GM18870 (cell line): ENCODE results near the gene PIAS4.

Source experiments
- ATAC-seq: cut with Tn5 transposase; IDR thresholded peaks from one replicate; pipeline ENCODE4 v1.9.1; 2021; ENCODE audit warnings: moderate library complexity; ENCODE audit not compliant: unreplicated experiment

Gene PIAS4

DNA sequence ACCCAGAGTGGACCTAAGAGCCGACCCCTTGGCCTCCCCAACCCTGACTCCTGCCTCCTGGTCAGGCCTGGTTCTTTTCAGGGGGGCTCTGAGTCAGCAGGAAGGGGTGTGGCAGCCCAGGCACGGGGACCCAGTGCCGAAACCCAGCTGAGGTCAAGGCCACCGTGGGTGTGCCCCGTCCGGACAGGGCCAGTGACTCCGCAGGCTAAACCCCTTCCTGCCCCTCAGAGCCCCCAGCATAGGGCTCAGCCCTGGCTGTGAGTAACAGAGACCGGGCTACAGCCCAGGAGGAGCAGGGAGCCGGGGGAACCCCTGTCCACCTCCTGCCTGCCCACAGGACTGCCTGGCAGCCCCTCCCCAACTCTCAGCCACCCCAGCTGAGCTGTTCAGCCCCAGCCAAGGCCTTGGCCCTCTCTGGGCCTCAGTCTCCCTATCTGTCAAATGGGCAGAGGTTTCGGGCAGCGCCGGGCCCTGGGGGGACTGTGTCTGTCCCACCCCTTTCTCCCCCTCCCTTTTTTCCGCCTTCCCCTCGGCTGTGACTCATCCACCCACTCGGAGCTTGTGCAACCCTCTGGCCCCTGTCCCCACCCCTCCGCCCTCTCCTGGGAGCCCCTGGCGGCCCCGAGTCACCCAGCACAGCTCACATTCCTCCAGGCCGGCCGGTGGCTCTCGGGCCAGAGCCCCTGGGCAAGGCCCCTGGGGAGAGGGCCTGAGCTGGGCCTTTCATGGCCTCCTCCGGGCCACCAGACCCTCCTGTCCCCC, 50.6 kb downstream of the PIAS4 start:
- no peak for ATAC-seq

DNA sequence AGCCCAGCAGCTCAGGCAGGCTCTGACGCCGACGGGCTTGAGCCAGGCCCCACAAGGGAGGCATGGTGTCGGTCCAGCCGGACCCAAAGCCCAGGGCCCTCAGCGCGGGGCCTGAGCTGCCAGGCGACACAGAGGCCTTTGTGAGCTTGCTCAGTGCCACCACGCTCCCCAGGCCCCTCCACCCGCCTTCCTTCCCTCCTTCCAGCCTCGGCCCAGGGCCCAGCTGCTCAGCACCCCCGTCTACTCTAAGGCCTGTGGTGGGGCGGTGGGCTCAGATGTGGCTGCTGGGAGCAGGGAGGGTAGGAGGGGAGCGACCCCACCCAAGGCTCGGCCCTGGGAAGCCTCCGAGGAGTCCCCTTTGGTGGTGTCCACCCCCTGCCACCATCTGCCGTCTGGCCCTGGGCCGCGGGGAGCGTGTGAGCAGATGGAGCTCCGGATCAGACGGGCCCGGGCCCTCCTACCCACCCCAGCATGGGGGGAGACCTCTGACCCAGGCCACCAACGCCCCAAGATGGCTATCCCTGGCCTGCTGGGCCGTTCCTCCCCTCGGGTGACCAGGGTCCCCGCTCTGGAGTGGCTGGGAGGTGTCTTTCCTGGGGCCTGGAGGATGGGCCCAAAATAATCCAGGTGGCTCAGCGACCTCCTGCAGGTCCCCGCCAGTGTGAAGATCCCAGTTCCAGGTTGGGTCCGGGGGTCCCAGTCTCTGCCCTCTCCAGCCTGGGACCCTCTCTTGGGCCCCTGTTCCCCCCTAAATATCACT, 51.3 kb downstream of the PIAS4 start:
- no peak for ATAC-seq

DNA sequence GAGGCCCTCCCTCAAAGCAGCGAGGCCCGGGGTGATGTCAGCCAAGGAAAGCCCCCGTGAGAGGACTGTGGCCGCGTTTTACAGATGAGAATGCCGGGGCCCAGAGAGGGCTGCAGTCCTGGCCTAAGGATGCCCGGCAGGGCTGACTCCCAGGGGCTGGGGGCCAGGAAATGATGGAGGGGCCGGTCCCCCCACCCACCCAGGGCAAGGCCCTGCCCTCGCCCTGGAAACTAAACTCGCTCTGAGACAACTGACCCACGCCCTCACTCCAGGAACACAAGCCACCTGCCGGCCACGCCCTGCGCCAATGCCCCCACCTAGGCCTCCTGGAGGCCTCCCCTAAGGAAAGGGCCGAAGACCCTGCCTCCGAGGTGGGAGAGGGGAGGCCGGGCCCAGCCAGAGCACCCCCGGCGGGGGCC, 51.9 kb downstream of the PIAS4 start:
- no peak for ATAC-seq

DNA sequence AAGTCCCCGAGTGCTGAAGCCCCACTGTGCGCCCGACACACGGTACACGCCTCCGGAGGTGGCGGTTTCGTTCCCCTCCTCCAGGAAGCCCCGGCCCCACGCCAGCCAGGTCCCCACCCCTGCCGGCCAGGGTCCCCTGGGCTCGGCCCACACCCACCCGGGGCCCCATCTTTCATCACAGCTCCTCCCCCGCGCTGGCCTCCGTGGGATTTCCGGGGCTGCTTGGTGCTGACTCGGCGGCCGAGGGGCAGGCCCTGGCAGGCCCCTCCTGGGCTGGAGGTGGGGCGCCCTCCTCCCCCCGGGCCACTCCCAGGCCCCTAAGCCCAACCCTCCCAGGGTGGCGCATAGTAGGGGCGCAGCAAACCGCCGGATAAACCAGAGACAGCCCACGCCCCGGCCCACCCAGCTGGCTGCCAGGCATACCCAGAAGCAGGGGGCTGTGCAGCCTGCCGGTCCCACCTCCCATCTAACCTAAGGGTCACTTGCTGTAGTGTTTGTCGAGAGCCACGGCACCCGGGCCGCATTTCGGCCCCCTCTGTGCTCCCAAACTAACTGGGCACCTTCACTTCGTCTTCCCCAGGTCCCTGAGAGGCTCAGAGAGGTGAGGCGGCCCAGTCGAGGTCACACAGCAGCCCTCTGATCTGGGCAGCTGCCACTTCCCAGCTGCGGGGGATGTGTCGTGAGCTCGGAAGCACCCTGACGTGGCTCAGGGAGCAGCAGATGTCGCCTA, 52.5 kb downstream of the PIAS4 start:
- ATAC-seq, result no peak

DNA sequence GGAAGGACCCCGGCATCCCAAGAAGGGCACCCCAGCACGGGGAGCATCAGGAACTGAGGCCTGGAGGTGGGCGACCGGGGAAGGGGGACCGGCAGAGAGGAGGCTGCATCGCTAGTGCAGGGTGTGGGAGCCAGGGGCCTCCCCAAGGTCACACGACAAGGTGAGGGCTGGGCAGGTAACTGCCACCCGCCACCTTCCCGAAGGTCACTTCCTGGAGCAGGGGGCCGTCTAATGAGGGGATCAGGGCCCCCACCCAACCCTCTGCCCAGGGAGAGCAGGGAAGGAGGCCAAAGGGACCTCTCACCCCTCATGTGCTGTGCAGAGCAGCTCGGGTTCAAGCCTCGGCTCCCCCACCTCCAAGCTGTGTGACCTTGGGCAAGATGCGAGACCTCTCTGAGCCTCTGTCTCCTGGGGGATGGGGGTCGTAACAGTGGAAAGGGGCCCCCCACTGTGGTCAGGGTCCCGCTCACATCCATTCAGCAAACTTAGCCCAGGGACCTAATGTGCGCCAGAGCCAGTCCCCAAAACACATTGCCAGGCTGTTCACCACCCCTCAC, 53.2 kb downstream of the PIAS4 start:
- no peak for ATAC-seq

DNA sequence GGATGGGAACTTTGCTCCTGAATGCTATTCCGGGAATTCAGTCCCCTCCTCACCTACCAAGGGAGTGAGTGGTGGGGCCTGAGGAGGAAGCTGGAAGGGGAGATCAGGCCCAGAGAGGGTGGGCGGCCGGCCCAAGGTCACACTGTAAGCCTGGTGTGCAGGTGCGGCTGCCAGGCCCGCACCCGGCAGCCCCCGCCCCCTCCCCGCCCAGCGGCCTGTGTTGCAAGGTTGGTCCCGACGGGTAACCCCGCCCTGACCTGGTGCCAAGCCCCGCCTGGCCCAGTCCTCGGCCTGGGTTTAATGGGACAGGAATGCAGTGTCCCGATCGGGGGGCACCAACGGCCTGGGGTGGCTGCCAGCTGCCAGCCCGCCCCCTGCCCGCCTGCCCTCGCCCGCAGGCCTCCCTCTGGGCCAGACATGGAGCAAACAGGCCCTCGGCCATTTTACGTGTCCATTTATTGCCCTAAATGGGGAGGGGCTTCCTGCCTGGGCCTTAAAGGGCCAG, 53.7 kb downstream of the PIAS4 start:
- no peak for ATAC-seq

DNA sequence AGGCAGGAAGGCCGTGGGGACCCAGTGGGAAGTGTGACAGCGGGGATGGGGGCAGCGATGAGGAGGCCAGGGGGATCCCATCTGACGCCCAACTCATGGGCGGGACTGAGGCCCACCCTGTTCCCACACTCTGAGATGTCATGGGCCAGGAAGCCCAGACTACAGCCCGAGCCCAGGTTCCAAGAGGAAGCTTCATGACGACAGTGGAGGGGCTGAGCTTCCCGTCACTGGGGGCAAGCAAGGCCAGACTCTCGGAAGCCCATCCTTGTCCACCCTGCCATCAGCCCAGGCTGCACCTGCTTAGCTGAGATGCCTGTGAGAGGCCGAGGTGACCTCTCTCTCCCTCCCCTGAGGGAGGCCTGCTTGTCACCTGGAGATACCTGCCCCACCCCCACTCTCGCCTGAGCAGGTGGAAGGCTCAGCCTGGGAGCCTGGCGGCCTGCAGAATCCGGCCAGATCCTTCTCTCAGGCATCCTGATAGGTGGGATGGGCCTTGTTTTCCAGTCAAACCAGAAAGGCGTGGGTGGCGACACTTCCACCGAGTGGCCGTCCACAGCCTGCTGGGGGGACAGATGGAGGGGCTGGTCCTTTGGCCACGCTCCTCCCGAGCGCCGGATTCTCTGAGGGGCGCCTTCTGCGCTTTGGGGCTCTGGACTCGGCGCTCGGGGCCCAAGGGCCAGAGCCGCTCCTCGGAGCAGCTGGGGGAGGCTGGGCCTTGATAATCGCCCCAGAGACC, 54.3 kb downstream of the PIAS4 start:
- no peak for ATAC-seq

DNA sequence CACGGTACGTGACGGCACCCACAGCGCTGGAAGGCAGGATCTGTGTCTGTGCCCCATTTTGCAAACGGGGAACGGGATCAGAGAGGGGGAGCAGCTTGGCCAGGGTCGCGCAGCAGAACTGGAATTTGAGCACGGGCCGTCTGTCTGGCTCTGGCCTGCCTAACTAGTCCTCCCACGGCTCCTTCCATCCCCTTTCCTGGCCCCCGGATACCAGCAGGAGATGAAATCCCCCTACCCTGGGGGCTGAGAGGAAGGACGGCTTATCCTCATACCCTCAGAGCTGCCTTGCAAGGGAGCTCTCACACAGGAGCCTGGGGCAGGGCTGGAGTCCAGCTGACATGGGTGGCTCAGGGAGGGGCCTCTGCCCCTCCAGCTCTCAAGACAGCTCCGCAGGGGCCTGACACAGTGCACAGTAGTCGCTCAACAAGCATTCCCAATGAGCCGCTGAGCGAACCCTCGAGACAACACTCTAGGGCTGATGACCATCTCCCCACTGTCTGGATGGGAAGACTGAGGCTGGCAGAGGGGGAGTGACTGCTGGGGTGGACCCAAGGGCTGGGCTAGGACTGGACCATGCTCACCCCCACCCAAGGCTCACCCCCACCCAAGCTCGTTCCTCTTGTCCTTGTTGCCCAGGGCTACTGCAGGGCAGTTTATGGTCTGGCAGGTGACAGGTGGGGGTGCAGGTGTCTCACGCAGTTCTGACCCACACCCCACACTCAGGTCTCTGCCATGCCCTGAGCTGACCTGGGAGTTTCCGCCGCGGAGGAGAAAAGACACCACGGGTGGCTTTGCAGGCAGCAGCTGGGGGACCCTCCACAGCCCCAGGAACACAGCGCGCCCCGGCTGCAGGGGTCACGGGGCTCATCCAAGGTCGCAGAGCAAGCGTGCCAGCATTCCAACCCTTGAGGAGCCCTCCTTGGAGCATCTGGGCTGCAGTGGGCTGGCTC, 55.2 kb downstream of the PIAS4 start:
- ATAC-seq, result no peak

DNA sequence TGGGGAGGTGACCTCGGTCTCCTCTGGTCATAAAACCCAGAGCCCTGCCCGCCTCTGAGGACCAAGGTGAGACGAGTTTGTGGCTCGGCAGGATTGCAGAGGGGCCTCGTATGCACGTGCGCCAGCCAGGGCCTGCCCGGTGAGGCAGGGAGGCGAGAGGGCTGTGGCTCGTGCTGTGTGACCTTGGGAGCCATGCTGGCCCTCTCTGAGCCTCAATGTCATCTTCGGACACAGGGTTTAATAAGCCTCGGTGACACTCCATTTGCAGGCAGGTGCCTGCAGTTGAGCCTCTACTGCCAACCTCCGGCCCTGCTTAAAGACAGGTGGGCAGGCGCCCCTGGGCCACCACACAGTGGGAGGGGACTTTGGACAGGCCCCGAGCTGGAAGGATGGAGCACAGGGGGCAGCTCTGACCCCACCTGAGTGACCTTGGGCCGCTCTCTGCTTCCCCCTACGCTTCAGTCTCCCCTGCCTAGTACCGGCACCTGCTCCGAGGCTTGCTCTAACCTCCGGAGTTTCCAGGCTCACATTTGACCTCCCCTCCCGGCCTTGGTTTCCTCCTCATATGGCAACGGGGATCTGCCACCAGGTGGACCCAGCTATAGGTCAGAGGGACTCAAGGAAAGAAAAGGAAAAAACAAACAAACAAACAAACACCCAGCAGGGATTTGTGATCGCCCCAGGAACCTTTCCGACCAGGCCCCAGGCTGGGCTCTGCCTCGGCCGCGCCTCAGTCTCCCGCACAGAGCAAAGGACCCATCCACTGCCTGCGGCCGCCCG, 56.0 kb downstream of the PIAS4 start:
- no peak for ATAC-seq

DNA sequence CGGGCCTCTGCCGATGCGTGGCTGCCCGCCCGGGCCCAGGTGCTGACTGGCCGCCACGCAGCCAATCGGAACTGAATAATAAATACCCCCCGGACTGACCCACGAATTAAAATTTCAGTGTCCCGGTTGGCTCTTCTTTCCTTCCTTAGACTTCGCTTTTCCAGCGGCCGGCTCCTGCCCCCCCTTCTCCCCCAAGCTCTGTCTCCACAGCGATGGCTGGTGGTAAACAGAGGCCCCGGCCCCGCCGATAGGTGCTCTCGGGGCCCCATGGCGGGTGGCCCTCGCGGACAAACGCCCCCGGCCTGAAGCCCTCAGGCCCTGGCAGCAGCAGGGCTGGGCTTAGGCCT, 56.6 kb downstream of the PIAS4 start:
- ATAC-seq, result no peak

DNA sequence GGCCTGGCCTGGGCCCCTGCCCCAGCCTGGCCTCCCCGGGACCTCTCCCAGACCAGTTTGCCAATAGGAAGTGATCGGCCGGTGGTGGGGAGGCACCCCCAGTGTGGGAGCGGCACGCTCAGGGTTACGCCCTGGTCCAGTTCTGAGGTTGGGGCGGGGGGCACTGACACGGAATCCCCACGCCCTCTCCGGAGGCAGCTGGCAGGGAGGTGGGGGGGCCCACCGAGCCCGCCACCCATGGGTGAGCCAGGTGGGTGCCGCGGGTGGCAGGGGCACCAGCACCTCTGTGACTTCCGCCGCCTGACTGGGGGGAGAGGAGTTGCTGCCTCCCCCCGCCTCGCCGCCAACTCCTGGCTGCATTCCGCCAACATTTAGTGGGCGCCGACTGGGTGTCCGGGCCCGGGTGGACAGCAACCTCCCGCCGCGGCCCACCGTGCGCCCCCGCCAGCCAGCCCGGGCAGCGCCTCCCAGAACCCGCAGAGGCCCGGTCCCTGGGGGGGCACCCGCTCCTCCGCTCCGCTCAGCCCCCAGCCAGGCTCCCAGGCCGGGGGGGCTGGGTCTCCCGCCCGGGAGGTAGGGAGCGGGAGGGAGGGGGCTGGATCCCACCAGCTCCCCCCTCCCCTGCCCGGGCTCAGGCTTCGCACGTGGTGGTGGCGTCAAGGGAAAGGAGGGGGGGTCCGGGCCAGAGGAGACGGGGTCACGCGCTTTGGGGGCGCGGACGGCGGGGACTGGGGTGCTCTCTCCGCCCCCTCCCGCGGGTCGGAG, 57.1 kb downstream of the PIAS4 start:
- no peak for ATAC-seq

DNA sequence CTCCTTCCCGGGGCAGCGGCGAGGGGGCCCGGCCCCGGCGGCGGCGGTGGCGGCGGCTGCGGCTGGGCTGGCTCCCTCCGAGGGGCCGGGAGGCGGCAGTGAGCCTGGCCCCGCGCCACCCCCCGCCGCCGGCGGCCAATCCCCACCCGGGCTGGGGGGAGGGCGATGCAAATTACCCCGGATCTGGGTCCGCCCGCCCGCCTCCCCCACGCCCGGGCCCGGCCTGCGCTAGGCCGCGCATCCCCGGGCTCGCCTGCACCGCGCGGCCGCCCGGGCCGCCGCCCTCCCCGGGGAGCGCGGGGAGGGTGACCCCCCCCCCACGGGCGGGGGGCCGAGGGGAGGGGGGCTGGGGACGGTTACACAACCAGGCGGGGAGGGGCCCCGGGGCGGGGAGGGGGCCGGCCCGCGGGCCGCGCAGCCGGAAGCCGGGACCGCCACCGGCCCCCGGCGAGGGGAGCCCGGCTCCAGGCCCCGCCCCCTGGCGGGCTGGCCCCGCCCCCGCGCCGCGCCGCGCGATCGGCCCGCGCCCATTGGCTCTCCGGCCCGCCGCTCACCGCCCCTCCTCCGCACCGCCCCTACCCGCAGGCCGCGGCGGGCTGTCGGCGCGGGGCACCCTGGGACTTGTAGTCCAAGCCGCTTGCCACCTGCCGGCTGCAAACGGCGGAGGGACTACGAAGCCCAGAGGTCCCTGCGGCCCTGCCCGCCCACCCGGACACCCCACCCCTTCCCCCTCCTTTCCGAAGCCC, 58.1 kb downstream of the PIAS4 start:
- peak; percentile 29 for ATAC-seq

DNA sequence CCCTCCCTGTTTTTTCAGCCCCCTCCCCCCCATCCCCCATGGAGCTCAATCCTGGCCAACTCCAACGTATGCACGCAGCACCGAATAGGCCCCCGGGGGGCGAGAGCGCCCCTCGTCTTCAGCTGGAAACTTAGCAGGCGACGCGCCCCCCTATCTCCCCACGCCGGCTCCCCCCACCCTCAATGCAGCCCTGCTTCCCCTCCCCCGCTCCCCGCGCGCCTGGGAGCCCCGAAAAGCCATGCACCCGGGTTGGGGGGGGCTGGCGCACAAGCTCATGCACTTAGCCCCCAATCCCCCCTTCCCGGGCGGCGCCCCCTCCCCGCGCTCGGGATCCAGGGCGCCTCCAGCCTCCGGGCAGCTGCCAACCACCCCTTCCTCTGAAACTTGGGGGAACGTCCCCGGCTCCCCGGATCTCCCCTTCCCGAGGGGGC, 58.7 kb downstream of the PIAS4 start:
- ATAC-seq, result no peak

DNA sequence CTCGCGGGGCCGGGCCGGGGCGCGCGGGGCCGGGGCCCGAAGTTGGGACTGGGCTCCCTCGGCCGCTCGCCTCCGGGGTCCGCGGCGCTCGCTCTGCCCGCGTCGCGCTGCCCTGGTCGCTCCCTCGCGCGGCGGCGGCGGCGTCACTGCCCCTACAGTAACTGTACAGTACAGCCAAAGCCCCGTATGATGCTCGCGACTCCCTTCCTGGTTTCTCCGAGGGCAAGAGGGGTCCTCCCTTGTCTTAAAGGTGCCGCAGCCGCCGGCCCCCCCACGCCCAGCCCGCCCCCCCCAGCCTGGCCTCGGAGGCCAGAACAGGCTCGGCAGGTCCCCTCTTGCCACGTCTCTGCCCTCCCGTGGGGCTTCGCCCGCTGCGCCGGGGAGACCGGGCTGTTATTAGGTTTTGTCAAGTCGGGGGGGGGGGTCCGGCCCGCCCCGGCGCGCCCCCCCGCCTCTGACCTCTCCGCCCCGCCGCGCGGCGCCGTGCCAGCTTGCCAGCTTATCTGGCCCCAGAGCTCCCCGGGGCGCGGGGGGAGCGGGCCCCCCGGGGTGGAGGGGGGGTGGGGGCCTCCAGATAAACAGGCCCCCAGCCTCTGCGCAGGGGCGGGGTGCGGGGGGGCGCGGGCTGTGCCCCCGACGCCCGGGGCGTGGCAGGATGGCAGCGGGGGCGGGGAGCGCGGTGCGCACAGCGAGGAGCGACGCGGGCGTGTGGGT, 59.3 kb downstream of the PIAS4 start, which contains the start of gene ZBTB7A:
TSS of gene ZBTB7A (minus strand) at position 218 of the 714 bp plus-strand sequence. CDS start 11,667 bp downstream, outside the sequence.
- ATAC-seq, result no peak

DNA sequence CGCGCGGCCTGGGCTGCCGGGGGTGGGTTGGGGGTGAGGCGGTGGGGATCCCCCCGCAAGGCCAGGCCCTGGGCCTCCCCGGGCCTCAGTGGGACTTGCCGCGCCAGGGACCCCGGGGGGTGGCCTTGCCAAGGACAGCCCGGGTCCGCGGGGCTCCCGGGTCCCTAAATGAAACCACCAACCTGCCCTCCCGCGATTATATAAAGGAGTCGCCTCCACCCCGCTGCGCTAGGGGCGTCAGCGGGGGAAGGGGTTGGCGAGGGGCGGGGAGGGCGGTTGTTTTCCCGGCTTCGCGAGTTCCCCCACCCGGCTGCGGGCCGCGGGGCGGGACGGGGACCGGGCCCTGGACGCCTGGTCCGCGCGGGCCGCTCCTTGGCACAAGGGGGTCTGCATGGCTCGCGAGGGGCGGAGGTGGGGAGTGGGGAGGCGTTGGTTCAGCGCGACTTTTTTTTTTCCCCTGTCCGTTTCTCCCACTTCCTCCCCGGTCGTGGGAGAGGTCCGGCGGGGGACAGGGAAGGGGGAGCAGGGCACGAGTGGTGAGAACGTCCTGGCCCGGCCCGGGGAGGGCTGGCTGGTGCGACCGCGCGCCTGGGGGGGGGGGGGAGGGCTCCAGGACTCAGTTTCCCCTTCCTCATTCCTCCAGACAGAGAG, 60.0 kb downstream of the PIAS4 start:
- no peak for ATAC-seq
